ENCODE results near the gene ARHGAP45.

DNA sequence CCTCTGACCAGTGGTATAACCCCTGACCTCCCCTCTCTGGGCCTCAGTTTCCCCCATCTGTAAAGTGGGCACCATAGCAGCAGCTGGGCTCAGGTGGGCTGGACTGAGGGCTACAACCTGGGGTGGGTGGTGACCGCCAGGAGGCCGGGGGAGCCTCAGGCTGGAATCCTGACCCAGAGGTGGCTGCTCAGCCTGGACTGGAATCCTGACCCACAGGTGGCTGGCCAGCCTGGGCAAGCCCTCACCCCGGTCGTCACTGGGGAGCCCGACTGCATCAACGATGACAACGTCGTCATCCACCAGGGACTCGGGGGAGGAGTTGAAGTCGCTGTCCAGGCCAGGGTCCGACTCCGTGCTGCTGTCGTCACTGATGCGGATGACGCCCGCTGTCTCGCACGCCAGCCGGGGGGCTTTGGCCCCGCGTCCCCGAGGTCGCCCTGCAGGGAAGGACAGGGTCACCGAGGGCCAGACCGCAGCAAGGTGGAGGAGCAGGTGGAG lies 47.1 kb downstream of the ARHGAP45 start:
- TF ChIP-seq, protein P1, sequence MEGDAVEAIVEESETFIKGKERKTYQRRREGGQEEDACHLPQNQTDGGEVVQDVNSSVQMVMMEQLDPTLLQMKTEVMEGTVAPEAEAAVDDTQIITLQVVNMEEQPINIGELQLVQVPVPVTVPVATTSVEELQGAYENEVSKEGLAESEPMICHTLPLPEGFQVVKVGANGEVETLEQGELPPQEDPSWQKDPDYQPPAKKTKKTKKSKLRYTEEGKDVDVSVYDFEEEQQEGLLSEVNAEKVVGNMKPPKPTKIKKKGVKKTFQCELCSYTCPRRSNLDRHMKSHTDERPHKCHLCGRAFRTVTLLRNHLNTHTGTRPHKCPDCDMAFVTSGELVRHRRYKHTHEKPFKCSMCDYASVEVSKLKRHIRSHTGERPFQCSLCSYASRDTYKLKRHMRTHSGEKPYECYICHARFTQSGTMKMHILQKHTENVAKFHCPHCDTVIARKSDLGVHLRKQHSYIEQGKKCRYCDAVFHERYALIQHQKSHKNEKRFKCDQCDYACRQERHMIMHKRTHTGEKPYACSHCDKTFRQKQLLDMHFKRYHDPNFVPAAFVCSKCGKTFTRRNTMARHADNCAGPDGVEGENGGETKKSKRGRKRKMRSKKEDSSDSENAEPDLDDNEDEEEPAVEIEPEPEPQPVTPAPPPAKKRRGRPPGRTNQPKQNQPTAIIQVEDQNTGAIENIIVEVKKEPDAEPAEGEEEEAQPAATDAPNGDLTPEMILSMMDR (conservative IDR thresholded peaks at IDR 0.05; ENCODE audit: low read depth, low read length), result no peak
- no peak for TF ChIP-seq EZH2 (IDR thresholded peaks at IDR 0.05; ENCODE audit: low read length, unreplicated experiment)
